DND-41 (cell line): ENCODE measurements around the gene TIPIN.
A peak's percentile ranks its signal among the peaks of the same experiment; 100 is the strongest.

Experiments used
- ATAC-seq: fragments of 200-7000 bp; cut with Tn5 transposase; 3 replicates; pipeline ENCODE4 v1.9.1; 2021; ENCODE audit warnings: low read depth; ENCODE audit not compliant: insufficient read depth
- DNase-seq: peaks from one replicate; pipeline ENCODE4 v3.0.0-alpha.2; 2020
- H2AFZ ChIP-seq: 2 replicates; pipeline ENCODE4 v1.6.0; 2012; ENCODE audit warnings: low read depth, low read length
- H3K27ac ChIP-seq: 2 replicates; pipeline ENCODE4 v1.5.1; 2012; ENCODE audit warnings: low read length, inconsistent platforms
- H3K27me3 ChIP-seq: fragments of 200-600 bp; sonication (generic); 2 replicates; pipeline ENCODE4 v1.6.0; 2012; ENCODE audit warnings: low read length, mild to moderate bottlenecking, inconsistent platforms; ENCODE audit not compliant: insufficient read depth, poor library complexity
- H3K36me3 ChIP-seq: 2 replicates; pipeline ENCODE4 v1.5.1; 2012; ENCODE audit warnings: low read length, inconsistent platforms; ENCODE audit not compliant: insufficient read depth
- H3K4me1 ChIP-seq: 2 replicates; pipeline ENCODE4 v1.5.1; 2012; ENCODE audit warnings: mild to moderate bottlenecking, low read length; ENCODE audit not compliant: insufficient read depth
- H3K4me2 ChIP-seq: 2 replicates; pipeline ENCODE4 v1.6.0; 2012; ENCODE audit warnings: mild to moderate bottlenecking, moderate library complexity, low read length, inconsistent platforms; ENCODE audit not compliant: insufficient read depth
- H3K4me3 ChIP-seq, 2 experiments: fragments of 200-600 bp in 1 of 2; shearing (Covaris generic) in 1 of 2; 2 replicates each; pipeline ENCODE4 v1.5.1; 2012 to 2016; ENCODE audit warnings: inconsistent platforms in 2 of 2, low read length in 2 of 2, mild to moderate bottlenecking in 2 of 2, low read depth in 1 of 2, moderate library complexity in 1 of 2
- H3K79me2 ChIP-seq: 2 replicates; pipeline ENCODE4 v1.6.0; 2012; ENCODE audit warnings: low read length, inconsistent platforms; ENCODE audit not compliant: insufficient read depth
- H3K9ac ChIP-seq: 2 replicates; pipeline ENCODE4 v1.6.0; 2012; ENCODE audit warnings: low read depth, mild to moderate bottlenecking, inconsistent platforms, low read length, moderate library complexity
- H3K9me3 ChIP-seq: 2 replicates; pipeline ENCODE4 v1.5.1; 2012; ENCODE audit warnings: low read length, moderate library complexity, mild to moderate bottlenecking, inconsistent platforms; ENCODE audit not compliant: insufficient read depth, severe bottlenecking
- H4K20me1 ChIP-seq: 2 replicates; pipeline ENCODE4 v1.6.0; 2012; ENCODE audit warnings: low read length; ENCODE audit not compliant: insufficient read depth
- CTCF ChIP-seq: IDR thresholded peaks from 2 replicates; pipeline ENCODE4 v1.5.1; 2012; ENCODE audit warnings: borderline replicate concordance, low read length, moderate library complexity, mild to moderate bottlenecking; ENCODE audit not compliant: poor library complexity, severe bottlenecking; ENCODE audit errors: extremely low read depth
- EZH2 ChIP-seq: IDR thresholded peaks from 3 replicates; pipeline ENCODE4 v1.6.1; 2012; ENCODE audit warnings: borderline replicate concordance, low read depth, mild to moderate bottlenecking, moderate library complexity, low read length, inconsistent platforms; ENCODE audit not compliant: severe bottlenecking

Gene TIPIN

GRCh38 chr15:66388576-66388975 is 32.1 kb upstream of the TIPIN start:
- Histone ChIP-seq H3K79me2 (peaks cover 88% of the 10 kb centered on the region), H3K4me1 (peaks cover 59% of the 10 kb centered on the region), H3K36me3 (peaks cover 20% of the 10 kb centered on the region; the same call in 1 of the 2 replicates), H3K27ac (peak overlapping the region; percentile 67), H4K20me1 (peaks cover 34% of the 10 kb centered on the region), H3K4me2 (peak overlapping the region; percentile 68), H3K9ac (peak overlapping the region; percentile 66), H3K27me3 (no peaks in the 10 kb centered on the region), H2AFZ (no peak overlapping the region), H3K9me3 (no peaks in the 10 kb centered on the region), H3K4me3 (peak overlapping the region; percentile 64 to 66; a peak in 3 of 4 replicates)
- ATAC-seq = no peak
- no peak for DNase-seq
- TF ChIP-seq CTCF = no peak
- no peak for TF ChIP-seq EZH2

- Histone ChIP-seq H3K79me2 (peaks cover 87% of the 10 kb centered on the region), H3K9me3 (no peaks in the 10 kb centered on the region), H3K4me2 (peak overlapping the region; percentile 68), H3K27ac (peak overlapping the region; percentile 88), H2AFZ (no peak overlapping the region), H3K9ac (peak overlapping the region; percentile 66), H3K36me3 (peaks cover 20% of the 10 kb centered on the region; the same call in 1 of the 2 replicates), H3K4me1 (peaks cover 59% of the 10 kb centered on the region), H4K20me1 (peaks cover 32% of the 10 kb centered on the region), H3K4me3 (peak overlapping the region; percentile 64 to 66; a peak in 3 of 4 replicates), H3K27me3 (no peaks in the 10 kb centered on the region)
- ATAC-seq (no peak), DNase-seq (no peak)
- TF ChIP-seq EZH2 = no peak
- TF ChIP-seq CTCF = no peak
These were observed 31.5 kb upstream of the TIPIN start for GRCh38 chr15:66388043-66388363.

GRCh38 chr15:66387163-66388042 is 30.9 kb upstream of the TIPIN start:
- peaks cover 59% of the 10 kb centered on the region for H3K4me1 ChIP-seq
- peak; percentile 55 for DNase-seq
- TF ChIP-seq EZH2 (no peak), CTCF (peak; percentile 21)
- H2AFZ ChIP-seq = peak overlapping the region; percentile 63
- H3K27me3 ChIP-seq = no peaks in the 10 kb centered on the region
- H3K36me3 ChIP-seq = peaks cover 22% of the 10 kb centered on the region; the same call in 1 of the 2 replicates
- H3K9me3 ChIP-seq = no peaks in the 10 kb centered on the region
- peak overlapping the region; percentile 66 for H3K9ac ChIP-seq
- H3K27ac ChIP-seq = peak overlapping the region; percentile 88
- ATAC-seq = peak; percentile 32
- H3K79me2 ChIP-seq = peaks cover 83% of the 10 kb centered on the region
- H4K20me1 ChIP-seq = peaks cover 32% of the 10 kb centered on the region
- peak overlapping the region; percentile 64 to 66; a peak in 3 of 4 replicates for H3K4me3 ChIP-seq
- peak overlapping the region; percentile 68 for H3K4me2 ChIP-seq
